ENCODE data around the gene SMG5.
"Not testable (repeated sequence)": the region's sequence is repeated elsewhere in the genome, so short reads cannot be mapped to it uniquely, and the experiment has no call there.

SMG5 gene

DNA sequence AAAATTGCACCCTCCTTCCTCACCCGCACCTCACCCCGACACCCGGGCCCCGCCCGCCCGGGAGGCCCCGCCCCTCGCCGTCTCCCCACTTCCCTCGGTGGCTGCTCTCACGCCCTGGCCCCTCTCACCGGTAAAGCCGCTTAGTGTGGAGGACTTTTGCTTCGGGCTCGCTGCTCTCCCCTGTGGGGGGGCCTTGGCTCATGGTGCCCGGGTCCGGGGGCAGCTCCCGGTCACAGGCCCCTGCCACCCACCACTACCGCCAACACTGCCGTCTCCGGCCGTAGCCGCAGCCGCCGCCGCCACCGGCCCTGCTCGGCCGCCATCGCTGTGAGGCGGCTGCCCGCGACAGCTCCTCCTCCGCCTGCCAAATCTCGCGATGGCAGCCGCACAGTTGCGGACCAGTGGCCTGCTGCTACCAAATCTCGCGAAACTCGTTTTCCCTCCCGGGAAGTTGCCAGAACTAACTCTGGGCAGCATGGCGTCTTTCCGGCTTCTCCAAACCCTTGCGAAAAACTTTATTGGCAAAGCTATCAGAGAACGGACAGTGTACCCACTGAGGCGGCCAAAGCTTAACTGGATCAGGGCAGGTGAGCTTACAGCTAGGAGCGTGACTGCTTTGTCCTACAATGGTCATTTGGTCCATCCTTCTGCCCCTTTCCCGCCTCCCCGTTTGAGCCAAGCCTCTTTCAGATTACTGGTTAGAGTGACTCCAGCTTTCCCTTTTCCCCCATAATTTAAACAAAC lies at the start of gene SMG5:
SMG5 (minus strand) TSS at position 347 of the 744 bp plus-strand sequence; CDS start at position 202, 145 bp downstream.
- no peak for TF ChIP-seq CTCF (conservative IDR thresholded peaks at IDR 0.05)
- TF ChIP-seq ZFX (IDR thresholded peaks at IDR 0.05), result peak; percentile 36; the same call in 1 of the 2 replicates
- peak within 1 kb of the TSS; percentile 94 for H3K27ac ChIP-seq

DNA sequence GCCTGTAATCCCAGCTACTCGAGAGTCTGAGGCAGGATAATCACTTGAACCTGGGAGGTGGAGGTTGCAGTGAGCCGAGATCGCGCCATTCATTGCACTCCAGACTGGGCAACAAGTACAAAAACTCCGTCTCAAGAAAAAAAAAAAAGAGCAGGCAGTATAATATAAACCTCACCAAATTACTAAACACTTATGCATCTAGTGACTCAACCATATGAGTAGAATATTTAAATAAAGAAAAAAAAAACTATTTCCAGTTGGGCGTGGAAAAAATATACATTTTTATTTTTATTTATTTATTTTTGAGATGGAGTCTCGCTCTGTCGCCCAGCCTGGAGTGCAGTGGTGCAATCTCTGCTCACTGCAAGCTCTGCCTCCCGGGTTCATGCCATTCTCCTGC lies 40.6 kb upstream of the SMG5 start:
- not testable (repeated sequence) for H3K27ac ChIP-seq

GRCh38 chr1:156320560-156320959 lies 37.9 kb upstream of the SMG5 start:
- TF ChIP-seq CTCF (conservative IDR thresholded peaks at IDR 0.05) (no peak), ZFX (IDR thresholded peaks at IDR 0.05) (no peak)

GRCh38 chr1:156319664-156320063 lies 37.0 kb upstream of the SMG5 start:
- TF ChIP-seq CTCF (conservative IDR thresholded peaks at IDR 0.05) (peak; percentile 83), ZFX (IDR thresholded peaks at IDR 0.05) (no peak)
- no peak overlapping the region for H3K27ac ChIP-seq

More at GRCh38 chr1:156320560-156320959, 37.9 kb upstream of the SMG5 start:
- H3K27ac ChIP-seq, result no peak overlapping the region

DNA sequence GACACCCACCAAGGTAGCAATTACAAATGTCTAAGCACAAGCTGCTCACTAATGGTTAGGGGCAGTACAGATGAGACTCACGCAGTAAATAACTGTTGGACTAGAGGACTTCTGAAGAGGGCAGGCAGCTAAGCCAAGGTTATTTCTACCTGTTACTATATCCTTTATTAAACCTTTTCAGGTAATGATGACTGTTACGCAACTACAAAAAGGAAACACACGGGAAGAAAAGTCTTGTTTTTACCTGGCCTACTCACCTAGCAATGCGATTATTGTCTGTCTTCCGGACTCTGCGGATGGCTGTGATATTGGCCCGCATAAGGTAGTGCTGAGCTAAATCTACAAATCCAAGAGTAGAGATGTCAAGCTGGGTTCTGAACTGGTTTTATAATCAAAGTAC lies 34.3 kb upstream of the SMG5 start:
- TF ChIP-seq ZFX (IDR thresholded peaks at IDR 0.05), result no peak
- TF ChIP-seq CTCF (conservative IDR thresholded peaks at IDR 0.05), result no peak
- no peak overlapping the region for H3K27ac ChIP-seq

- peak overlapping the region; percentile 11; the same call in 1 of the 2 replicates for H3K27ac ChIP-seq
- TF ChIP-seq ZFX (IDR thresholded peaks at IDR 0.05) (no peak), CTCF (conservative IDR thresholded peaks at IDR 0.05) (no peak)
These were observed 28.3 kb upstream of the SMG5 start for GRCh38 chr1:156310962-156311361.

GRCh38 chr1:156308078-156308477 lies 25.5 kb upstream of the SMG5 start:
- H3K27ac ChIP-seq, result no peak overlapping the region
- TF ChIP-seq ZFX (IDR thresholded peaks at IDR 0.05), result no peak
- TF ChIP-seq CTCF (conservative IDR thresholded peaks at IDR 0.05), result no peak

DNA sequence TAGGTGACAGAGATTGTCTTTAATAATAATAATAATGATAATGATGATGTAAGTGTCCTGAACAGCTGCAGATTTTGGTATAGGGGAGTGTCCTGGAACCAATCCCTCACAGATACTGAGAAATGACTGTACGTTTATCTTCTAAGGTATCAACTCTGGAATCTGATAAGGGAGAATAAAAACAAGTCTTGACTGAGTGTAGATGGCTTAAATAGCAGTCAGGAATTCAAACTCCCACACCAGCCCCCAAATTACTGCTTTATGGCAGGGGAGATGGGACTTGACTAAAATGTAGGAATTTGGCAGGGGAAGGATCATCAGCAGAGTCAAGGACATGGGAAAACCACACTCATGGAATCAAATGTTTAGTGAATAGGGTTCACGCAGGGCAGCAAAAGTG lies 22.6 kb upstream of the SMG5 start:
- H3K27ac ChIP-seq, result no peak overlapping the region
- TF ChIP-seq ZFX (IDR thresholded peaks at IDR 0.05) (no peak), CTCF (conservative IDR thresholded peaks at IDR 0.05) (no peak)
